IMR-90 (cell line): Measurements from ENCODE around the gene ATP2C2.

Source experiments
- CTCF ChIP-seq: conservative IDR thresholded peaks from 2 replicates; pipeline ENCODE4 v1.5.1; 2012; ENCODE audit warnings: mild to moderate bottlenecking, low read depth, low read length, improper control_type of control experiment
- ELK1 ChIP-seq: fragments of 150-350 bp; IDR thresholded peaks from 2 replicates; pipeline ENCODE4 v1.6.1; 2016; ENCODE audit warnings: low read depth, mild to moderate bottlenecking, low read length, moderate library complexity, borderline replicate concordance
- FOS ChIP-seq: fragments of 150-350 bp; IDR thresholded peaks from 2 replicates; pipeline ENCODE4 v1.6.1; 2016; ENCODE audit warnings: low read depth, low read length
- MAZ ChIP-seq: IDR thresholded peaks from 2 replicates; pipeline ENCODE4 v1.6.1; 2012; ENCODE audit warnings: low read depth, mild to moderate bottlenecking, low read length, improper control_type of control experiment, moderate library complexity, borderline replicate concordance
- POLR2A ChIP-seq: IDR thresholded peaks from 2 replicates; pipeline ENCODE4 v1.6.1; 2012; ENCODE audit warnings: mild to moderate bottlenecking, low read depth, low read length
- RAD21 ChIP-seq: IDR thresholded peaks from 2 replicates; pipeline ENCODE4 v1.6.1; 2012; ENCODE audit warnings: low read length, improper control_type of control experiment
- RFX5 ChIP-seq: IDR thresholded peaks from 2 replicates; pipeline ENCODE4 v1.8.0; 2012; ENCODE audit warnings: low read depth, mild to moderate bottlenecking, low read length, moderate library complexity
- SMC3 ChIP-seq: fragments of 150-350 bp; IDR thresholded peaks from 2 replicates; pipeline ENCODE4 v1.6.1; 2016; ENCODE audit warnings: low read depth, mild to moderate bottlenecking, antibody characterized with exemption, low read length, moderate library complexity
- USF2 ChIP-seq: fragments of 150-350 bp; IDR thresholded peaks from 2 replicates; pipeline ENCODE4 v1.6.1; 2017; ENCODE audit warnings: mild to moderate bottlenecking, antibody characterized with exemption, low read length, low read depth

GRCh38 chr16:84501077-84501735 is 132.9 kb downstream of the ATP2C2 start:
- no peak for TF ChIP-seq MAZ
- TF ChIP-seq RFX5: no peak
- no peak for TF ChIP-seq POLR2A
- no peak for TF ChIP-seq RAD21
- no peak for TF ChIP-seq ELK1
- no peak for TF ChIP-seq CTCF
- TF ChIP-seq USF2: peak; percentile 33; the same call in 1 of the 2 replicates
- peak; percentile 55 for TF ChIP-seq FOS
- no peak for TF ChIP-seq SMC3
